22Rv1 (cell line): ENCODE data around the gene ZNF708.
"Not testable (repeated sequence)": the region's sequence is repeated elsewhere in the genome, so short reads cannot be mapped to it uniquely, and the experiment has no call there.

Source experiments
- H3K27ac ChIP-seq: fragments of 450-650 bp; 2 replicates; pipeline ENCODE4 v1.5.1; 2017
- ZFX ChIP-seq: fragments of 450-650 bp; IDR thresholded peaks from 2 replicates; pipeline ENCODE4 v1.6.1; 2017; ENCODE audit warnings: antibody characterized with exemption, borderline replicate concordance
- TF ChIP-seq, protein P1 (sequence below): fragments of 450-650 bp; IDR thresholded peaks from 2 replicates; pipeline ENCODE4 v1.5.1; 2017; ENCODE audit warnings: mild to moderate bottlenecking

ZNF708 gene

GRCh38 chr19:21326169-21326568 lies 3.0 kb downstream of the ZNF708 start:
- H3K27ac ChIP-seq = no peak overlapping the region
- TF ChIP-seq ZFX = no peak
- TF ChIP-seq, protein P1, sequence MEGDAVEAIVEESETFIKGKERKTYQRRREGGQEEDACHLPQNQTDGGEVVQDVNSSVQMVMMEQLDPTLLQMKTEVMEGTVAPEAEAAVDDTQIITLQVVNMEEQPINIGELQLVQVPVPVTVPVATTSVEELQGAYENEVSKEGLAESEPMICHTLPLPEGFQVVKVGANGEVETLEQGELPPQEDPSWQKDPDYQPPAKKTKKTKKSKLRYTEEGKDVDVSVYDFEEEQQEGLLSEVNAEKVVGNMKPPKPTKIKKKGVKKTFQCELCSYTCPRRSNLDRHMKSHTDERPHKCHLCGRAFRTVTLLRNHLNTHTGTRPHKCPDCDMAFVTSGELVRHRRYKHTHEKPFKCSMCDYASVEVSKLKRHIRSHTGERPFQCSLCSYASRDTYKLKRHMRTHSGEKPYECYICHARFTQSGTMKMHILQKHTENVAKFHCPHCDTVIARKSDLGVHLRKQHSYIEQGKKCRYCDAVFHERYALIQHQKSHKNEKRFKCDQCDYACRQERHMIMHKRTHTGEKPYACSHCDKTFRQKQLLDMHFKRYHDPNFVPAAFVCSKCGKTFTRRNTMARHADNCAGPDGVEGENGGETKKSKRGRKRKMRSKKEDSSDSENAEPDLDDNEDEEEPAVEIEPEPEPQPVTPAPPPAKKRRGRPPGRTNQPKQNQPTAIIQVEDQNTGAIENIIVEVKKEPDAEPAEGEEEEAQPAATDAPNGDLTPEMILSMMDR = no peak

DNA sequence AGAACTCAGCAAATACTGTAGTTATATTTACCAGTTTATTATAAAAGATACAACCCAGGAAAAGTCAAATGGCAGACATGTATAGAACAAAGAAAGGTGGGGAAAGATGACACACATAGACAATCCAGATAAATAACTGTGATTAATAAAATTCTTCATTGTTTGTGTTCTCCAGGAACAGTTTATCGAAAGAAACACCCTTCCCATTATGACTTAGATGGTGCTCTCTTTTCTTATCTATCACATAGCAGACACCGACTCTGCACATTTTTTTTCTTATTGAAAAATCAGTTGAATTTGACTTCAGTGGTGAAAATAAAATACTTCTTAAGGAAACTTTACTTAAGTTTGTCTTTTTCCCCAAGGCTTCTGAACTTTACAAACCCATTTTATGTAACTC lies 6.2 kb downstream of the ZNF708 start:
- no peak overlapping the region for H3K27ac ChIP-seq
- TF ChIP-seq, protein P1 = no peak
- no peak for TF ChIP-seq ZFX

GRCh38 chr19:21322528-21322927 lies 6.7 kb downstream of the ZNF708 start:
- no peak overlapping the region for H3K27ac ChIP-seq
- TF ChIP-seq, protein P1 = no peak
- TF ChIP-seq ZFX = no peak

DNA sequence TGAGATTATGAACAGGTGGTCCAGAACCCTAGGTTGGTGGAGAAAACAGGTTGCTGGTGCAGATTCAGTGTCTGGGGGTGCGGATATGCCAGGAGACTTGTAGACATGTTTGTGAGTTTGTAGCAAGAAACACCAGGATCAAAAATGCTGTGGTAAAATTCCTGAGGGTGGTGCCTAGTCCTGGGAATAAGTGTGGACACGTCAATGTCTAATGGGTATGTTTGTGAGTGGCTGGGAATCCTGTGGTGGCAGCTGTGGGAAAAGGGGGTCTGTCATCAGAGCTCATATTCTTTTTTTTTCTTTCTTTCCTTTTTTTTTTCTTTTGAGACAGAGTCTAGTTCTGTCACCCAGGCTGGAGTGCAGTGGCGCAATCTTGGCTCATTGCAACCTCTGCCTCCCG lies 7.2 kb downstream of the ZNF708 start:
- no peak overlapping the region for H3K27ac ChIP-seq
- TF ChIP-seq, protein P1 = no peak
- no peak for TF ChIP-seq ZFX

- no peak for TF ChIP-seq ZFX
- TF ChIP-seq, protein P1 = no peak
- H3K27ac ChIP-seq = no peak overlapping the region
These were observed 8.1 kb downstream of the ZNF708 start for GRCh38 chr19:21321134-21321533.

GRCh38 chr19:21317821-21318220 lies 11.4 kb downstream of the ZNF708 start:
- H3K27ac ChIP-seq = no peak overlapping the region
- TF ChIP-seq ZFX = no peak
- TF ChIP-seq, protein P1 = no peak

- TF ChIP-seq, protein P1 = no peak
- TF ChIP-seq ZFX = no peak
- no peak overlapping the region for H3K27ac ChIP-seq
These were observed 14.5 kb downstream of the ZNF708 start for GRCh38 chr19:21314676-21315075.

GRCh38 chr19:21312807-21313206 lies 16.4 kb downstream of the ZNF708 start:
- H3K27ac ChIP-seq = not testable (repeated sequence)
